ENCODE measurements around the gene ALPL.

DNA sequence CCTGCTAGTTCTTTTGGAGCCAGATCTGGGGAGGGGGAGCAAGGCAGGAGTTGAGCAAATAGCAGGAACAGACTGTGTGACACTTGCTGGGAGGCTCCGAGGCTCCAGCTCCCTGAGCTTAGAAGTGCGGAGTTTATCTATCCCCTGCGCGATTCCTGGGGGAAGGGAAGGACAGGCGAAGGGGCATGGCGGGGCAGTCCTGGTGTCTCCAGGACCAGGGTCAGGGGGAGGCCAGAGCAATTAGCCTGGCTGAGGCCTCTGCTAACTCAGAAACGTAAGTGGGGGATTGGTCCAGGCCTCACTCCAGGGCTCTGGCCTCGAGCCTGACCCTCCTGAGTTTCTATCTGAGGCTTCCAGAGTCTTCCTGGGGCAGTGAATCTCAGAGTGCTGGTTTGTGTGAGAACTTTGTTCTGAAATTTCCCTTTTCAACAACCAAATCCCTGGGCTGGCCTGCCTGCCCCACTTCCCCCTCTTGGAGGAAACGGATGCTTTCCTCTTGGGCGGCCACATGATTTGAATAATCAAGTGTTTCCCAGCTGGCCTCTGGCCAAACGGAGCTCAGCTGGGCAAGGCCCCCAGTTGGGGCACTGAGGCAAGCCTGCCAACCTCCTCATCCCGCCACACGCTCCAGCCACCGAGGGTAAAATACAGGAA lies 15.6 kb downstream of the ALPL start:
- TF ChIP-seq POLR2A (IDR thresholded peaks at IDR 0.05) (no peak), EP300 (IDR thresholded peaks at IDR 0.05) (no peak)
- TF ChIP-seq, protein P1, sequence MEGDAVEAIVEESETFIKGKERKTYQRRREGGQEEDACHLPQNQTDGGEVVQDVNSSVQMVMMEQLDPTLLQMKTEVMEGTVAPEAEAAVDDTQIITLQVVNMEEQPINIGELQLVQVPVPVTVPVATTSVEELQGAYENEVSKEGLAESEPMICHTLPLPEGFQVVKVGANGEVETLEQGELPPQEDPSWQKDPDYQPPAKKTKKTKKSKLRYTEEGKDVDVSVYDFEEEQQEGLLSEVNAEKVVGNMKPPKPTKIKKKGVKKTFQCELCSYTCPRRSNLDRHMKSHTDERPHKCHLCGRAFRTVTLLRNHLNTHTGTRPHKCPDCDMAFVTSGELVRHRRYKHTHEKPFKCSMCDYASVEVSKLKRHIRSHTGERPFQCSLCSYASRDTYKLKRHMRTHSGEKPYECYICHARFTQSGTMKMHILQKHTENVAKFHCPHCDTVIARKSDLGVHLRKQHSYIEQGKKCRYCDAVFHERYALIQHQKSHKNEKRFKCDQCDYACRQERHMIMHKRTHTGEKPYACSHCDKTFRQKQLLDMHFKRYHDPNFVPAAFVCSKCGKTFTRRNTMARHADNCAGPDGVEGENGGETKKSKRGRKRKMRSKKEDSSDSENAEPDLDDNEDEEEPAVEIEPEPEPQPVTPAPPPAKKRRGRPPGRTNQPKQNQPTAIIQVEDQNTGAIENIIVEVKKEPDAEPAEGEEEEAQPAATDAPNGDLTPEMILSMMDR (IDR thresholded peaks at IDR 0.05): no peak

Measured in ovary (tissue), 3 donors.